ENCODE results near the gene RAB11A.

RAB11A gene

GRCh38 chr15:65869126-65869953 lies at the start of gene RAB11A:
TSS of gene RAB11A (plus strand) at chr15:65869491. CDS start at chr15:65869586, 95 bp downstream.
- peak; percentile 91 for DNase-seq

DNA sequence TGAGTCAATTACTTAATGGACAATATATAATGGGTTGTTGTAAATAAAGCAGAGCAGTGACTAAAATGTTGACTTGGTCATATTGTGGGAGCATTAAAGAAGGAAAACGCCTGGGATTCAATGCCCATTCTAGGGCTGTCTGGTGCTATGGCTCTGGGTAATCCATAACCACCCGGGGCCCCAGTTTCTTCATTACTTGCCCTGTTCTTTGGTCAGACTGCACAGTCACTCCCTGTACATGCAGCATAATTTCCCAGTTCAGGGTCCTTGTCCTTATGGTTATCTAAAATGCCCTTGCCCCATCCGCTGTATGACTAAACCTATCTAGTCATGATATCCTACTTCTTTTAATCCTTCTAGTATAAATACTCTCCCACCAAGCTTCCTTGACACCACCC lies 49.7 kb upstream of the RAB11A start:
- DNase-seq: no peak

GRCh38 chr15:65821070-65821469 lies 48.2 kb upstream of the RAB11A start:
- no peak for DNase-seq

- DNase-seq: no peak
These were observed 47.0 kb upstream of the RAB11A start for GRCh38 chr15:65822316-65822715.

DNA sequence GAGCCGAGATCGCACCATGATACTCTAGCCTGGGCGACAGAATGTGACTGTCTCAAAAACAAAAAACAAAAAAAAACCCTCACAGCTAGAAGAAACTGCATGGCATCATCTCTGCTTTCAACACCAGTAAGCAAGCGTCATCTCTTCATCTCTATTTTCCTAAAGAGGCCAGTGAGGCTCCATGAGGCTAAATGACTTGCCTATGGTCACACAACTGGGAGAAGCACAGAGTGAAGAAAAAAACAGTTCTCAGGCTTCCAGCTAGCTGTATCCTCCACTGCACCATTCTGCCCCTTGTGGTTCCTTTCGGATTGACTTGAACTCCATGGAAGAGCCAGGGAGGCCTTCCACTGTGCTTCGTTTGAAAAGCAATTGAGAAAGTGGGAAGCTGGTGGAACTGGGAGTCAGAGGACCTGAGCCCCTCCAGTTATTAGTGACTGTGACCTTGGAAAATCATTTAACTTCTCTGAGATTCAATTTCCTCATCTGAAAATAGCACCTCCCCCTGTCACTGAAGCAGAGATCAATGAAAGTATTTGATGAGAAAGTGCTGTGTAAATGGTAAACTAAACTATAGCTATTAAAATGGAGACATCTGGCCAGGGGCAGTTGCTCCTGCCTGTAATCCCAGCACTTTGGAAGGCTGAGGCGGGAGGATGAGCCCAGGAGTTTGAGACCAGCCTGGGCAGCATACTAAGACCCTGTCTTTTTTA lies 45.1 kb upstream of the RAB11A start:
- no peak for DNase-seq

GRCh38 chr15:65824941-65825544 lies 44.2 kb upstream of the RAB11A start:
- DNase-seq: no peak

DNA sequence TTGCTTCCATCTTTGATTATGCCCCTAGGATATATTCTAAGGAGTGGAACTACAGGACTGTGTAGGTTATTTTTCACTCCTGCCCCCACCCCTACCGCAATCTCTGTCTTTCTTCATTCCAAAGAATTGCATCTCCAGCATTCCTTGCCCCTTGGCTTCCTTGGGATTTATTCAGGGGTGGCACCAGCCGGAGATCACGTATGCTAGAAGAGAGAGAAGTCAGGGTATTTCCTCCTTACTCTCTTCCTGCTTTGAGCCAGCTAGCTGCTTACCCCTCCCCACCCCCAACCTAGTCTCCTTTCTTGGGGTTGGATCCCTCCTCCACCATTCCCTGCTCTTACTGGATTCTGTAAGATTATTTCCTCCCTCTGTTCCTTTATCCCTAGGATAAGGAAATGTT lies 42.2 kb upstream of the RAB11A start:
- no peak for DNase-seq

DNA sequence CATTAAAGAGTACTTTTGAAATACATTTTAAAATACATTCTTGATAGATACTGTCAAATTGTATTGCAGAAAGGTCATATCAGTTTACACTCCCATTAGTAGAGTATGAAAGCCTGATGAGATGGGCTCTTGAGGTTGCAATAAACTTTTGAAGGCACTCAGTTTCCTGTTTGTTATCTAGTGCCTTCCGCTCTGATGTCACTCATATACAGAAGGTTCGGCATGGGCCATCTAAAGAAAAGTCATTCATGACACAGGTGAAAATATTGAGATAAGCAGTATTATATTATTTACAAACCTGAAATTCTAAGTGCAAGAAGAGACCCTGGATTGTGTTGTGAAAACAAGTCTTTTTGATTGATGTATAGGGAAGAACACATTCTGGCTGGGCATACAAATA lies 40.7 kb upstream of the RAB11A start:
- no peak for DNase-seq

GRCh38 chr15:65829130-65829764 lies 40.0 kb upstream of the RAB11A start:
- no peak for DNase-seq

DNA sequence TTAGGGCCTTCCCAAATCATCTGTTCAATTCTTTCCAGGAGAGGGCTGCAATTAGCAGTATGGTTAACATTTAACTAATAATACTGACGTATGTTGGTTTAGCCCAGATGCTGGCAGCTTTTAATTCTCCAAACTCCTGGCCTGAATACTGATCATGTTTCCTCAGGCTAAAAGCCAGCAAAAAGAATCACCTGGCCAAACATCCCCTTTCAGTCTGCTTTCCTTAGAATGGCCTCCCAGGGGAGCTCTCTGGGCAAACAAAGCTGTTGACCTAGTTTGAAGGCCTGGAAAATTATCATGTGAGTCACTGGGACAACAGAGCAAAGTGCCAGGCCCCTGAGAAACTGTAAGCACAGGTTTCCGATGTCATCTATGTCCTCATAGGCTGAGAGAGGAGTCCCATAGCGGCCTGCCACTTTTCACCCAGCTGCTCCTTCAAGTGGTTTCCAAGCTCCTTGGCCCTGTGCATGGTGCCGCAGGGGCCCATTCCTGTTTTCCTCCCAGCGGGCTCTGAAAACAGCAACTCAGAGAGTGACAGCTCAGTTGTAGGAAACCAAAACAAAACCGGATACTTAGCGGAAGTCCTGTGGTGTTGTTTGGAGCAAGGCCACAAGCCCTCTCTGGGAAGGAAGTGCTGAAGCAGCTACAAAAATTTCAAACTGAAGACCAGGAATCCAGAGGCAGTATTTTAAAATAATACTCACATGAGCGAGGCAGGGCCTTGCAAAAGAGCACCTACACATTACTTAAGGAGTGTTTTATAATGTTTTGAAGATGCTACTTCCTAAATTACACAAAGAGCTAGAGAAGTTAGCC lies 36.5 kb upstream of the RAB11A start:
- DNase-seq: peak; percentile 21

- no peak for DNase-seq
These were observed 35.6 kb upstream of the RAB11A start for GRCh38 chr15:65833501-65834205.

GRCh38 chr15:65834603-65835282 lies 34.5 kb upstream of the RAB11A start:
- no peak for DNase-seq

GRCh38 chr15:65835447-65835846 lies 33.8 kb upstream of the RAB11A start:
- no peak for DNase-seq

DNA sequence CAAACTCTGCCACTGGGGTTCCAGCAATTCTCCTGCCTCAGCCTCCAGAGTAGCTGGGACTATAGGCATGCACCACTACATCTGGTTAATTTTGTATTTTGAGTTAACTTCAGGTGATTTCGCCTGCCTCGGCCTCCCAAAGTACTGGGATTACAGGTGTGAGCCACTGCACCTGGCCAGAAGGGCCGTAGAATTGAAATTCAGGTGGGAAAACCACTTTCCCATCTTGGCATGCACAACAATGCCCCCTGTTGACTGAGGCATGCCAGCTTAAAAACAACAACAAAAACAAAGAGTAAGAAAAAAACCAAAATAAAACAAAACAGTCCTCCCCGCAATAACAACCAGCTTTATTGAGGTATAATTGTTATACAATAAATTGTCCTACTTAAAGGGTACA lies 32.6 kb upstream of the RAB11A start:
- no peak for DNase-seq

GRCh38 chr15:65837301-65838294 lies 31.7 kb upstream of the RAB11A start:
- no peak for DNase-seq

GRCh38 chr15:65839354-65839901 lies 29.9 kb upstream of the RAB11A start:
- DNase-seq: no peak

- DNase-seq: no peak
These were observed 29.3 kb upstream of the RAB11A start for GRCh38 chr15:65839985-65840384.

GRCh38 chr15:65841121-65841930 lies 28.0 kb upstream of the RAB11A start:
- DNase-seq: no peak

Measured in activated T-cell treated with anti-CD3 and anti-CD28 coated beads for 4 hours (primary cell).